GM12864 (cell line): ENCODE results near the gene MBP.

Experiments used
- DNase-seq: peaks from one replicate; pipeline ENCODE4 v3.0.0-alpha.2; 2011; ENCODE audit warnings: low read depth
- H3K4me3 ChIP-seq: 2 replicates; pipeline ENCODE4 v1.5.1; 2011; ENCODE audit warnings: mild to moderate bottlenecking, low read depth, low read length, control low read depth
- TF ChIP-seq, protein P1 (sequence below): IDR thresholded peaks from 2 replicates; pipeline ENCODE4 v1.5.1; 2011; ENCODE audit warnings: low read depth, mild to moderate bottlenecking, moderate library complexity, low read length, control low read depth, inconsistent platforms; ENCODE audit errors: missing control alignments

The MBP gene

DNA sequence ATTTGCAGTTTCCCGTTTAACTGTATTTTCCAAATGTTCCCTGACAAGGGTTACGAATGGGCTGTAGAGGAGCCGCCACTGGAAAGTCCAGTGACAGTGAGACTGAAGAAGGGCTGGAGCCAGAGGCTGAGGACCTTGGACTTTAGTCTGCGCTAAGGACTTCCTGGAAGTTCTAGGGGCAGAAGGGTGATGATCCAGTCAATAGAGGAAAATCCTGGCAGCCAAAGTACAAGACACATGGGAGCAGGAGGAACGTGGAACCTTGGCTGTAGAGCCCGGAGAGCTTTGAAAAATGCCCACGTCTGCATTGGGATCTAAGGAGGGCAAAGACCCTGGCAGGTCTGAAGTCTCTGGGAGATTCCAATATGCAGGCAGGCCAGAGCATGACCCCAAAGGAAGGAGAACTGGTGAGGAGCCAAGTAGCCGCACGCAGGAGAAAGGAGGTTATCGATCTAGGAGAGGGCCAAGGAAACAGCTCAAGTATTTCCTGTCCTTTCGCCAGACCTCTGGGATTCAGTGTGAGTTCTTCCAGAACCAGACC is 28.5 kb downstream of the MBP start:
- DNase-seq, result no peak
- no peak overlapping the region for H3K4me3 ChIP-seq
- TF ChIP-seq, protein P1, sequence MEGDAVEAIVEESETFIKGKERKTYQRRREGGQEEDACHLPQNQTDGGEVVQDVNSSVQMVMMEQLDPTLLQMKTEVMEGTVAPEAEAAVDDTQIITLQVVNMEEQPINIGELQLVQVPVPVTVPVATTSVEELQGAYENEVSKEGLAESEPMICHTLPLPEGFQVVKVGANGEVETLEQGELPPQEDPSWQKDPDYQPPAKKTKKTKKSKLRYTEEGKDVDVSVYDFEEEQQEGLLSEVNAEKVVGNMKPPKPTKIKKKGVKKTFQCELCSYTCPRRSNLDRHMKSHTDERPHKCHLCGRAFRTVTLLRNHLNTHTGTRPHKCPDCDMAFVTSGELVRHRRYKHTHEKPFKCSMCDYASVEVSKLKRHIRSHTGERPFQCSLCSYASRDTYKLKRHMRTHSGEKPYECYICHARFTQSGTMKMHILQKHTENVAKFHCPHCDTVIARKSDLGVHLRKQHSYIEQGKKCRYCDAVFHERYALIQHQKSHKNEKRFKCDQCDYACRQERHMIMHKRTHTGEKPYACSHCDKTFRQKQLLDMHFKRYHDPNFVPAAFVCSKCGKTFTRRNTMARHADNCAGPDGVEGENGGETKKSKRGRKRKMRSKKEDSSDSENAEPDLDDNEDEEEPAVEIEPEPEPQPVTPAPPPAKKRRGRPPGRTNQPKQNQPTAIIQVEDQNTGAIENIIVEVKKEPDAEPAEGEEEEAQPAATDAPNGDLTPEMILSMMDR, result no peak

DNA sequence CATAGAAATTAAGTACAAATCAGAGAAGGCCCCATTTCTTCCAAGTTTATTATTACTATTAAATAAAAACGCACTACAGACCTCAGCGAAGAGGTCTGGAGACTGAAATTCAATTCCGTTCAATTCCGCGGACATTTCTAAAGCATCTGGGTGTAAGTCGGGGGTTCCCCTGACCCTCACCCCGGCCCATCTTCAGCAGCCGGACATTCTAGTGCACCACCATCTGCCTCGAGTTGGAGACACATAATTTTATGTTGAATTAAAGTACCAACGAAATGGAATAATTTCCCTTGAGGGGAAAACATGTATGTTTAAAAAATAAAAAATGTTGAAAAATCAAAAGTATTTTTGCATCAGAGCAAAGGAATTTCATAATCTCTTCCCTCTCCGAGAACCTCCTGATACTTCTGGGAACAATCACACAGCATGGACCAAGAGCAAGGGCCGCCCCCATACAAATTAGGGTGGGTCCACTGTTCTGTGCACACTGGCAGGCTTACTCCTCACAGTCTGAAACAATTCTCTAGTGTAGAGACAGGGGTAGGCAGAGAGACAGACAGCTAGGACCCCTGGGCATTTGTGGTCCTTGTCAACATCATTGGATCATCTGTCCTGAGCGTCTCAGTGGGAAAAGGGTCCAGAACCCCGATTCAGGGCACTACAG is 29.3 kb downstream of the MBP start:
- DNase-seq, result no peak
- no peak overlapping the region for H3K4me3 ChIP-seq
- TF ChIP-seq, protein P1, result no peak

DNA sequence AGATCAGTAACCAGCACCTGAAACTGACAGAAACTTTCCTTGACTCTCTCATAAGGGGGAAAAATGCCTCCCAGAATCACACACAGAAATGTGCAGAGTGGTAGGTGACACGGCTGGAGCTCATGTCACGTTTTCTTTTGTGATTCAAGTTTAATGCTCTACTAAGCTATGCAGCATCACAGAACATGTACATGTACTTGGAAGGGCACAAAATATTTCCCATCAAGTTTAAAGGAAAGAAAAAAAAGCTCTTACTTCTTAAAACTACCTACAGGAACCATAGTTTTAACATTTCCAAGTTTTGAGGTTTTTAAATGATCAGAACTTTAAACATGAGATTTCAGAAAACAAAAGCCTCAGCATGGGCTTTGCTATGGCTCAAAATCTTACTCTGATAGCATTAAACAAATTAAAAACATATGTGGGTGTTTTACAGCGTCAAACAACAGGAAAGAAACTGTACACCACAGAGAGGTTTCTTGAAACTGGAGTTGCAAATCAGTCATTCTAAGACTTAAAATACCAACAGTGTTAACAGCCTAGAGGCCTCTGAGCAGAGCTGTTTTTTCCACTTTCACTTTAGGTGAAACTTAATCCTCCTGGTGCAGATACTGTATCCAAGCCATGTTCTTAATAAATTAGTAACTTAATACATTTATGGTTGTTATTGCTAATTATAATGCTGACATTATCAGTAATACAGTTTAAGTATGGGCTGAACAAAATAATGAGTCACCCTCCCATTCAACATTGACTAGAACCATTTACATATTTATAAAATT is 30.1 kb downstream of the MBP start:
- TF ChIP-seq, protein P1, result no peak
- H3K4me3 ChIP-seq, result no peak overlapping the region; the same call in 1 of the 2 replicates
- peak; percentile 81 for DNase-seq

DNA sequence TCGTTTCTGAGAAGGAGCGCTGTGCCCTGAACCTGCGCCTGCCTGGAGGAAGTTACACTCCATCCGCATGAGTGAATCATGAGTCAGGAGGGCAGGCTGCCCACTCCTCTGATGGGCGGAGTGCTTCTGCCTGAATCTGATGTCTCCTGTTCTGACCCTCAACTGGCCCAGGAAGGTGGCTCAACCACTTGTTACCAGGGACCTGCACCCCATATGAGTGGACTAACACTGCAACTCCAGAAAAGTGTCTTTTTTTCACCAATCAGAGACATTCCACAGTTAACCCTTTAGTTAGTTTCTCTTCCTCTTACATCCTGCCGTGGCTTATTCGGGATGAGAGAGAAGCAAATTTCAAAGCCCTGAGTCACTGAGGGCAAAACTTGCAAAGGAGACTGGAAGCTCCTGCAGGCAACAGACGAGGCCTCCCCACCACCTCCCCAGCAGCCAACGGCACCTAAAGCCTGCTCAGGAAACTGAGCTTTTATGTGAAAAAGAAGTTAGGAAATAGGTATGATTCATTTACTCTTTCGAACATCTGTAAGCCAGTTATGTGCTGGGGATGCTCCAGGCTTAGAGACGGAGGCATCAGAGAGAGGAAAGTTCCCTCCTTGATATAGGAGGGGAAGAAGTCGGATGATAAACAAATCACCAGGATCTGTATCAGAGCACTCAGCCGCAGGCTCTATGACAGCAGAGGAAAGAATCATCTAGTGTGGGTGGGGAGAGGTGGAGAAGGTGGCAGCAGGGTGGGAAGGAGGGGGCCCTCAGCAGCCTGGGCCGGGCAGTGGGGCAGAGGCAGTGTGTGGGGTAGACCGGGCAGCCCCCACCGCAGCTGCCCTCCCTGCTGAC is 30.9 kb downstream of the MBP start:
- TF ChIP-seq, protein P1, result no peak
- H3K4me3 ChIP-seq, result peak overlapping the region; percentile 22
- no peak for DNase-seq

DNA sequence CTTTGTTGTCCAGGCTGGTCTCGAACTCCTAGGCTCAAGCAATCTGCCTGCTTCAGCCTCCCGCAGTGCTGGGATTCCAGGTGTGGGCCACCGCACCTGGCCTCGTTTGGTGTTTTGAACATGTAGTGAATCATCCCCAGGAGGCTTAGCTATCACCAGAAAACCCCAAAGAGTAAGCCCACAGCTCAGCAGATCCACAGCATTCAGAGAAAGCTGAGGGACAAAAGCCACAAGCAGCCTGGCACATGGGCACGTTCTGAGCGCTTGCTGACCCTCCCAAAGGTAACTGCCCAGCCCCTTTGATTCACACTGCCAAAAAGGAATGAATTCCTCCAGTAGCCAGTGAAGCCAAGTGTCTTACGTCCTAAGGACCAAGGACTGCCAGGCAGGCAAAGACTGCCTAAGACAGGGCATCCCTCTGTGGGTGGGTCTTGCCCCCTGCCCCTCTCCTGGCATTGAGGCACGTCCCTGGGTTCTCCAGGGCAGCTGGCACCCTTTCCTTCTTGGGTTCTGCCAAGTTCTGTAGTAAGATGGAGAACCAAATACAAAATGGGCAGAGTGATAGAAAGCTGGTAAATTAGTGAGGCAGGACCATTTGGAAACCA is 31.7 kb downstream of the MBP start:
- DNase-seq, result no peak
- peak overlapping the region; percentile 22; the same call in 1 of the 2 replicates for H3K4me3 ChIP-seq
- TF ChIP-seq, protein P1, result no peak

DNA sequence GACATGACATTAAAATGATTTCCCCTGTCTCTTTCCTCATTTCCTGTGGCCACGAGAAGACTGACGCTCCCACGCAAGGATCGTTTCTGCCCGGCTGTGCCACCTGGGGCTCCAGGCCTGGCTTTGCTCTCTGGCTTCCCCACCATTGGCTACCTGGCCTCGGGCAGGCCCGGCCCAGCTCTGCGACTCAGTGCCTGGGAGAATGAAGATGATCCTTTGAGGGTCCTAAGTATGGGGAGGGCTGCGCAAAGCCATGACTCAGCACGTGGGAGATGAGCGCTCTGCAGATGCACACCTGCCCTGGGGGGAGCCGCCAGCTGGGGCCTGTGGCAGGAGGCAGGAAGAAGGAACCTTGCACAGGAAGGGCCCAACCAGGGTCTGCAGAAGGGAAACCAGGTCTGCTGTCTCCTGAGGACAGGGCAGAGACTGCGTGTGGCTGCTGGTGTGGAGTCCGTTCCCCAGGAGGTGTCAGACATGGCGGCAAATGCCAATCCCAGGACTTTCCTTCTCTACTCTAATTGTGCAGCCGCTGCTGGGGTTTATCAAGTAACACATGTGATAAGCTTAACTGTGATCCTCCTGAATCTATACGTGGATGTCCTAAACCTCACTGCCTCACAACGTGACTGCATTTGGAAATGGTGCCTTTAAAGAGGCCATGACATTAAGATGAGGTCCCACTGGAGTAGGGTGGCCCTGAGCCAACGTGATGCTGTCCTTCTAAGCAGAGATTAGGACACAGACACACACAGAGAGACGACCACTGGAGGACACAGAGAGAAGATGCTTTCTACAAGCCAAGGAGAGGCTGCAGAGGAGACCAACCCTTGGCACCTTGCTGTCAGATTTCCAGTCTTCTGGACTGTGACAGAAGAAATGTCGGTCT is 32.9 kb downstream of the MBP start:
- TF ChIP-seq, protein P1, result no peak
- no peak overlapping the region for H3K4me3 ChIP-seq
- DNase-seq, result no peak
